Measurements from ENCODE around the gene SOCS1.
A peak's percentile ranks its signal among the peaks of the same experiment; 100 is the strongest.

SOCS1 gene

GRCh38 chr16:11260596-11260966 lies 4.6 kb upstream of the SOCS1 start:
- no peak for DNase-seq (ENCODE audit: low read depth)

GRCh38 chr16:11259655-11260595 lies 3.9 kb upstream of the SOCS1 start:
- no peak for DNase-seq (ENCODE audit: low read depth)

GRCh38 chr16:11258553-11259492 lies 2.8 kb upstream of the SOCS1 start:
- DNase-seq (ENCODE audit: low read depth), result no peak

- DNase-seq (ENCODE audit: low read depth), result no peak
Measured at GRCh38 chr16:11257131-11257938, 1.3 kb upstream of the SOCS1 start.

GRCh38 chr16:11256661-11257130 lies 692 bp upstream of the SOCS1 start:
- DNase-seq (ENCODE audit: low read depth), result peak; percentile 68

- no peak for DNase-seq (ENCODE audit: low read depth)
Measured at GRCh38 chr16:11254913-11255736, 879 bp downstream of the SOCS1 start.

GRCh38 chr16:11253995-11254912 lies 1.8 kb downstream of the SOCS1 start:
- DNase-seq (ENCODE audit: low read depth), result no peak

- DNase-seq (ENCODE audit: low read depth), result no peak
Measured at GRCh38 chr16:11253009-11253994, 2.7 kb downstream of the SOCS1 start.

GRCh38 chr16:11252482-11252931 lies 3.5 kb downstream of the SOCS1 start:
- DNase-seq (ENCODE audit: low read depth), result no peak

GRCh38 chr16:11251525-11252481 lies 4.2 kb downstream of the SOCS1 start:
- peak; percentile 80 for DNase-seq (ENCODE audit: low read depth)

- DNase-seq (ENCODE audit: low read depth), result no peak
Measured at GRCh38 chr16:11250786-11251524, 5.0 kb downstream of the SOCS1 start.

GRCh38 chr16:11250091-11250785 lies 5.8 kb downstream of the SOCS1 start:
- DNase-seq (ENCODE audit: low read depth), result no peak

- no peak for DNase-seq (ENCODE audit: low read depth)
Measured at GRCh38 chr16:11249233-11250061, 6.6 kb downstream of the SOCS1 start.

- DNase-seq (ENCODE audit: low read depth), result no peak
Measured at GRCh38 chr16:11248133-11248532, 7.9 kb downstream of the SOCS1 start.

- DNase-seq (ENCODE audit: low read depth), result no peak
Measured at GRCh38 chr16:11245988-11246387, 10.0 kb downstream of the SOCS1 start.
